Lower leg skin (tissue), 4 donors: Measurements from ENCODE around the gene DOCK3. TPM values are rescaled to one million over a fixed set of nuclear protein-coding genes. Genes with fewer than 3 reads are reported as not detected.
"Not testable (repeated sequence)": the region's sequence is repeated elsewhere in the genome, so short reads cannot be mapped to it uniquely, and the experiment has no call there.

Experiments used
- DNase-seq, 2 donors: peaks; one replicate each; pipeline ENCODE4 v3.0.0-alpha.2; 2019; ENCODE audit warnings: low spot score in 2 of 2
- H3K4me3 ChIP-seq: fragments of 200-600 bp; sonication (generic); 2 replicates; pipeline ENCODE4 v1.5.1; 2017; ENCODE audit warnings: mild to moderate bottlenecking, low read depth; ENCODE audit not compliant: poor library complexity, severe bottlenecking
- CTCF ChIP-seq, 3 donors: fragments of 450-650 bp; IDR thresholded peaks; one replicate each; pipeline ENCODE4 v1.5.1; 2016; ENCODE audit warnings: antibody characterized with exemption in 3 of 3, mild to moderate bottlenecking in 3 of 3, moderate library complexity in 2 of 3
- POLR2A ChIP-seq, 2 donors: fragments of 450-650 bp; IDR thresholded peaks; one replicate each; pipeline ENCODE4 v1.6.1; 2016 to 2017; ENCODE audit warnings: antibody characterized with exemption in 2 of 2, mild to moderate bottlenecking in 1 of 2, moderate library complexity in 1 of 2
- WGBS, 2 donors: methylation state at CpG; one replicate each; pipeline ENCODE4 v1.1.5; 2018; 5-methylcytosine and 5-hydroxymethylcytosine counted together
- intact Hi-C: fragments of 100-400 bp; cut with DNase I; formaldehyde crosslinking; loops from one replicate; pipeline ENCODE4 v1.15.0; 2023; ENCODE audit warnings: low total_unique reads
- total RNA-seq, 4 donors: library from RNA; depleted of rRNA; stranded (reverse); fragments of >200 nt; gene quantifications; one replicate each; pipeline ENCODE4 v1.1.0, GENCODE V29; 2016

Gene DOCK3
- total RNA-seq, 4 donors from 2014 or later: 2.0 to 4.5 (median 3.0) TPM

GRCh38 chr3:50759015-50759414 lies 84.3 kb downstream of the DOCK3 start:
- intact Hi-C loops: no loop called here
- WGBS, 2 donors: 90 to 92% methylated on average over 5 of the region's 5 CpGs
- no peak for TF ChIP-seq POLR2A (IDR thresholded peaks at IDR 0.05)
- TF ChIP-seq CTCF (IDR thresholded peaks at IDR 0.05): no peak
- H3K4me3 ChIP-seq: no peak overlapping the region
- no peak for DNase-seq

GRCh38 chr3:50777680-50778079 lies 103.0 kb downstream of the DOCK3 start:
- no peak for TF ChIP-seq POLR2A (IDR thresholded peaks at IDR 0.05)
- no peak overlapping the region for H3K4me3 ChIP-seq
- intact Hi-C loops: no loop called here
- DNase-seq: no peak
- 67 to 75% methylated on average over 1 of the region's 1 CpG for WGBS, 2 donors

- H3K4me3 ChIP-seq, DNase-seq, intact Hi-C loops: not testable (repeated sequence)
- WGBS, 2 donors: 90 to 93% methylated on average over 3 of the region's 3 CpGs
Observed at GRCh38 chr3:50781766-50782165, 107.0 kb downstream of the DOCK3 start.

- no peak for DNase-seq
- TF ChIP-seq CTCF (IDR thresholded peaks at IDR 0.05) (no peak), POLR2A (IDR thresholded peaks at IDR 0.05) (no peak)
- no peak overlapping the region for H3K4me3 ChIP-seq
- intact Hi-C loops: no loop called here
- 76 to 82% methylated on average over 5 of the region's 5 CpGs for WGBS, 2 donors
Observed at GRCh38 chr3:50786631-50787030, 111.9 kb downstream of the DOCK3 start.

GRCh38 chr3:50790894-50791293 lies 116.2 kb downstream of the DOCK3 start:
- intact Hi-C loops, H3K4me3 ChIP-seq, DNase-seq: not testable (repeated sequence)
- 86 to 97% methylated on average over 3 of the region's 3 CpGs for whole genome bisulfite sequencing, 2 donors

- DNase-seq: no peak
- WGBS, 2 donors: 72 to 79% methylated on average over 4 of the region's 4 CpGs
- no peak for TF ChIP-seq POLR2A (IDR thresholded peaks at IDR 0.05)
- intact Hi-C loops: no loop called here
- no peak overlapping the region for H3K4me3 ChIP-seq
Observed at GRCh38 chr3:50792568-50792967, 117.8 kb downstream of the DOCK3 start.

- intact Hi-C loops, H3K4me3 ChIP-seq, DNase-seq: not testable (repeated sequence)
- whole genome bisulfite sequencing, 2 donors: 94 to 100% methylated on average over 19 to 20 of the region's 27 CpGs
Observed at GRCh38 chr3:50803805-50804204, 129.1 kb downstream of the DOCK3 start.

GRCh38 chr3:50804376-50804775 lies 129.6 kb downstream of the DOCK3 start:
- intact Hi-C loops, DNase-seq, H3K4me3 ChIP-seq: not testable (repeated sequence)
- 88 to 96% methylated on average over 20 of the region's 20 CpGs for WGBS, 2 donors

GRCh38 chr3:50805321-50805720 lies 130.6 kb downstream of the DOCK3 start:
- intact Hi-C loops: no loop called here
- H3K4me3 ChIP-seq: no peak overlapping the region
- WGBS, 2 donors: 72 to 100% methylated on average over 1 to 3 of the region's 3 CpGs
- no peak for DNase-seq
- TF ChIP-seq CTCF (IDR thresholded peaks at IDR 0.05) (no peak), POLR2A (IDR thresholded peaks at IDR 0.05) (no peak)
